GM21360 (cell line): ENCODE data around the gene AGBL1.
"Not testable (repeated sequence)": the region's sequence is repeated elsewhere in the genome, so short reads cannot be mapped to it uniquely, and the experiment has no call there.

Experiments used
- ATAC-seq: cut with Tn5 transposase; IDR thresholded peaks from one replicate; pipeline ENCODE4 v1.9.1; 2021; ENCODE audit warnings: mild to moderate bottlenecking, moderate library complexity; ENCODE audit not compliant: unreplicated experiment

AGBL1 gene

GRCh38 chr15:87032295-87032694, 952.6 kb downstream of the AGBL1 start:
- no peak for ATAC-seq

GRCh38 chr15:87033056-87033455, 953.4 kb downstream of the AGBL1 start:
- ATAC-seq: no peak

DNA sequence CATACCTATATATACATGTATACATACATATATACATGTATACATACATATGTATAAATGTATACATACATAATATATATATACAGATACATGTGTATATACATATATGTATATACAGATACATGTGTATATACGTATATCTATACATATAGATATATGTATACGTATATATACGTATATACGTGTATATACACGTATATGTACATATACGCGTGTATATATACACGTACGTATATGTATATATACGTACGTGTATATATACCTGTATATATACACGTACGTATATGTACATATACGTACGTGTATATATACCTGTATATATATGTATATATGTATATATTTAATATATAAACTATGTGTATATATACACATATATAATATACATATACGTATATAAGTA, 955.2 kb downstream of the AGBL1 start:
- no peak for ATAC-seq

GRCh38 chr15:87038404-87038803, 958.7 kb downstream of the AGBL1 start:
- no peak for ATAC-seq

GRCh38 chr15:87042619-87043018, 962.9 kb downstream of the AGBL1 start:
- not testable (repeated sequence) for ATAC-seq

- no peak for ATAC-seq
Measured at GRCh38 chr15:87045746-87046145, 966.1 kb downstream of the AGBL1 start.

- ATAC-seq: no peak
Measured at GRCh38 chr15:87047203-87047965, 967.7 kb downstream of the AGBL1 start.
